GM13977 (cell line): Measurements from ENCODE around the gene HTATIP2.

Experiments
- DNase-seq: peaks from one replicate; pipeline ENCODE4 v3.0.0; 2012; ENCODE audit warnings: low spot score
- CTCF ChIP-seq: IDR thresholded peaks from 2 replicates; pipeline ENCODE4 v1.5.1; 2012; ENCODE audit warnings: mild to moderate bottlenecking, control low read depth; ENCODE audit not compliant: insufficient read depth; ENCODE audit errors: extremely low read depth, missing control alignments
- in situ Hi-C: fragments of 300-500 bp; cut with MboI; formaldehyde crosslinking; loops from one replicate; pipeline ENCODE4 v1.12.0; 2022; ENCODE audit warnings: low sequenced_read_pairs, low pct_unique_long_range_greater_than_20kb, mixed read lengths, inconsistent platforms; ENCODE audit not compliant: unreplicated experiment

The HTATIP2 gene

GRCh38 chr11:20342347-20343141 is 21.0 kb upstream of the HTATIP2 start:
- DNase-seq = no peak
- no peak for TF ChIP-seq CTCF
- in situ Hi-C loops = no loop called here

GRCh38 chr11:20351136-20351535 is 12.4 kb upstream of the HTATIP2 start:
- in situ Hi-C loops = loop anchor here (10.0 to 25.0 kb wide), 2 partner anchors 226 to 389 kb away; no protein-coding TSS in a partner anchor
- no peak for TF ChIP-seq CTCF
- DNase-seq = no peak

- in situ Hi-C loops = loop anchor here (10.0 to 25.0 kb wide), 2 partner anchors 227 to 390 kb away; no protein-coding TSS in a partner anchor
- TF ChIP-seq CTCF = no peak
- no peak for DNase-seq
Observed at GRCh38 chr11:20351751-20352262, 11.7 kb upstream of the HTATIP2 start.

- DNase-seq = peak; percentile 33
- in situ Hi-C loops = loop anchor here (10.0 to 25.0 kb wide), 2 partner anchors 229 to 392 kb away; no protein-coding TSS in a partner anchor
- peak; percentile 83 for TF ChIP-seq CTCF
Observed at GRCh38 chr11:20353829-20354434, 9.6 kb upstream of the HTATIP2 start.

- DNase-seq = peak; percentile 32
- peak; percentile 58 for TF ChIP-seq CTCF
- in situ Hi-C loops = loop anchor here (10.0 to 25.0 kb wide), 2 partner anchors 231 to 393 kb away; no protein-coding TSS in a partner anchor
Observed at GRCh38 chr11:20355221-20356219, 8.0 kb upstream of the HTATIP2 start.
